A673 (cell line): ENCODE measurements around the gene SEMA4G. TPM values are rescaled to one million over a fixed set of nuclear protein-coding genes. Genes with fewer than 3 reads are reported as not detected.

Experiments
- BruUV-seq: library from RNA; stranded (reverse); fragments of 400-500 nt; replicated peaks from 2 replicates; lab custom pipeline; 2021; lab: Mats Ljungman, UMichigan
- CTCF ChIA-PET: fragments of 300-600 bp; sonication (Branson Sonifier 250); formaldehyde crosslinking; loops from one replicate; lab custom pipeline; 2022; ENCODE audit warnings: antibody characterized with exemption; lab: Charles Lee
- POLR2A ChIA-PET: fragments of 300-600 bp; sonication (Branson Sonifier 250); formaldehyde crosslinking; loops from one replicate; lab custom pipeline; 2022; ENCODE audit warnings: antibody characterized with exemption; ENCODE audit not compliant: low non-redundant PET; lab: Charles Lee
- DNase-seq: peaks from one replicate; pipeline ENCODE4 v3.0.0-alpha.2; 2015; ENCODE audit warnings: low spot score
- H3K27ac ChIP-seq: fragments of 200-600 bp; sonication (generic); 2 replicates; pipeline ENCODE4 v1.5.1; 2016; ENCODE audit warnings: mixed run types, low read depth, mild to moderate bottlenecking, mixed read lengths, antibody characterized with exemption, low read length; ENCODE audit not compliant: poor library complexity, severe bottlenecking
- H3K27me3 ChIP-seq: fragments of 200-600 bp; sonication (generic); replicated peaks from 2 replicates; pipeline ENCODE4 v1.6.1; 2017; ENCODE audit warnings: mixed run types, low read depth, mild to moderate bottlenecking, mixed read lengths, antibody characterized with exemption, low read length; ENCODE audit not compliant: insufficient read depth, poor library complexity
- H3K36me3 ChIP-seq: fragments of 200-600 bp; sonication (generic); 2 replicates; pipeline ENCODE4 v1.6.1; 2016; ENCODE audit warnings: mixed run types, mild to moderate bottlenecking, mixed read lengths, antibody characterized with exemption, low read length; ENCODE audit not compliant: insufficient read depth, poor library complexity, severe bottlenecking
- H3K4me1 ChIP-seq: fragments of 200-600 bp; sonication (generic); 2 replicates; pipeline ENCODE4 v1.6.1; 2017; ENCODE audit warnings: mixed run types, mild to moderate bottlenecking, mixed read lengths, antibody characterized with exemption, low read length; ENCODE audit not compliant: insufficient read depth, poor library complexity, severe bottlenecking
- H3K4me3 ChIP-seq: fragments of 200-600 bp; sonication (generic); 2 replicates; pipeline ENCODE4 v1.5.1; 2016; ENCODE audit warnings: low read depth, mixed run types, mild to moderate bottlenecking, mixed read lengths, low read length; ENCODE audit not compliant: poor library complexity, severe bottlenecking
- H3K9me3 ChIP-seq: fragments of 200-600 bp; sonication (generic); 2 replicates; pipeline ENCODE4 v1.6.1; 2016; ENCODE audit warnings: mixed run types, low read depth, mild to moderate bottlenecking, mixed read lengths, antibody characterized with exemption, low read length; ENCODE audit not compliant: poor library complexity, severe bottlenecking
- EZH2 ChIP-seq: fragments of 200-600 bp; sonication (generic); IDR thresholded peaks from 2 replicates; pipeline ENCODE4 v1.6.1; 2017; ENCODE audit warnings: borderline replicate concordance, low read depth, mild to moderate bottlenecking, mixed read lengths, antibody characterized with exemption, low read length; ENCODE audit not compliant: poor library complexity, severe bottlenecking
- intact Hi-C: fragments of 100-400 bp; cut with micrococcal nuclease; formaldehyde crosslinking; loops from one replicate; pipeline ENCODE4 v1.10.0; 2022; ENCODE audit not compliant: unreplicated experiment
- total RNA-seq: library from RNA; stranded (reverse); gene quantifications from 2 replicates; pipeline ENCODE4 v1.2.3, GENCODE V29; 2021
- TF ChIP-seq, protein P1 (sequence below): fragments of 300-800, 200-600 bp; sonication (generic); conservative IDR thresholded peaks from 2 replicates; pipeline ENCODE4 v1.5.1; 2017; ENCODE audit warnings: low read depth, mild to moderate bottlenecking, antibody characterized with exemption, low read length, moderate library complexity, mixed read lengths

SEMA4G gene
- total RNA-seq, 1 experiment from 2014 or later: 6.1 TPM

- Histone ChIP-seq H3K9me3 (no peaks in the 10 kb centered on the region), H3K36me3 (peaks cover 5% of the 10 kb centered on the region), H3K27me3 (no peaks in the 10 kb centered on the region), H3K27ac (no peak overlapping the region), H3K4me3 (no peak overlapping the region), H3K4me1 (no peaks in the 10 kb centered on the region)
- no TSS peak for BruUV-seq
- DNase-seq: no peak
- ChIA-PET CTCF (no interaction called here), POLR2A (interaction anchor here (0.6 kb wide), 1 partner anchor 220 kb away, joined by 6 read pairs; no protein-coding TSS in a partner anchor)
- intact Hi-C loops: no loop called here
- no peak for TF ChIP-seq EZH2
- TF ChIP-seq, protein P1, sequence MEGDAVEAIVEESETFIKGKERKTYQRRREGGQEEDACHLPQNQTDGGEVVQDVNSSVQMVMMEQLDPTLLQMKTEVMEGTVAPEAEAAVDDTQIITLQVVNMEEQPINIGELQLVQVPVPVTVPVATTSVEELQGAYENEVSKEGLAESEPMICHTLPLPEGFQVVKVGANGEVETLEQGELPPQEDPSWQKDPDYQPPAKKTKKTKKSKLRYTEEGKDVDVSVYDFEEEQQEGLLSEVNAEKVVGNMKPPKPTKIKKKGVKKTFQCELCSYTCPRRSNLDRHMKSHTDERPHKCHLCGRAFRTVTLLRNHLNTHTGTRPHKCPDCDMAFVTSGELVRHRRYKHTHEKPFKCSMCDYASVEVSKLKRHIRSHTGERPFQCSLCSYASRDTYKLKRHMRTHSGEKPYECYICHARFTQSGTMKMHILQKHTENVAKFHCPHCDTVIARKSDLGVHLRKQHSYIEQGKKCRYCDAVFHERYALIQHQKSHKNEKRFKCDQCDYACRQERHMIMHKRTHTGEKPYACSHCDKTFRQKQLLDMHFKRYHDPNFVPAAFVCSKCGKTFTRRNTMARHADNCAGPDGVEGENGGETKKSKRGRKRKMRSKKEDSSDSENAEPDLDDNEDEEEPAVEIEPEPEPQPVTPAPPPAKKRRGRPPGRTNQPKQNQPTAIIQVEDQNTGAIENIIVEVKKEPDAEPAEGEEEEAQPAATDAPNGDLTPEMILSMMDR: no peak
These were observed 7.6 kb downstream of the SEMA4G start for GRCh38 chr10:100976906-100977305.

DNA sequence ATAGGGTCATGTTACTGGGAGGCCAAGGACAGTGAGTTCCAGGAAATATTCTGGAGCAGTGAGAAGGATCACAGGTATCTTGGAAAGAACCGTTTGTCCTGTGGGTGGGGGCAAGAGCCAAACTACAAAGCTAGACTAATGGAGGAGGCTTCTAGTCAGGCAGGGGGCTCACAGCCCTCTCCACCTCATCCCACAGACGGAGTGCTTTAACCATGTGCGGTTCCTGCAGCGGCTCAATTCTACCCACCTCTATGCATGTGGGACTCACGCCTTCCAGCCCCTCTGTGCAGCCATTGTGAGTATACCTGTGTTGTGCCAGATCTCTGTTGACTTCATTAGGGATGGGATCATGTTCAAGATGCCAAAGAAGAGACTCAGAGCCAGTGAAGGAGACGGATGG, 8.1 kb downstream of the SEMA4G start:
- no TSS peak for BruUV-seq
- Histone ChIP-seq H3K9me3 (no peaks in the 10 kb centered on the region), H3K27me3 (no peaks in the 10 kb centered on the region), H3K36me3 (peaks cover 5% of the 10 kb centered on the region), H3K4me1 (no peaks in the 10 kb centered on the region), H3K4me3 (no peak overlapping the region), H3K27ac (no peak overlapping the region)
- CTCF ChIA-PET: no interaction called here
- intact Hi-C loops: no loop called here
- DNase-seq: no peak
- POLR2A ChIA-PET: no interaction called here
- TF ChIP-seq EZH2: no peak
- TF ChIP-seq, protein P1: no peak

DNA sequence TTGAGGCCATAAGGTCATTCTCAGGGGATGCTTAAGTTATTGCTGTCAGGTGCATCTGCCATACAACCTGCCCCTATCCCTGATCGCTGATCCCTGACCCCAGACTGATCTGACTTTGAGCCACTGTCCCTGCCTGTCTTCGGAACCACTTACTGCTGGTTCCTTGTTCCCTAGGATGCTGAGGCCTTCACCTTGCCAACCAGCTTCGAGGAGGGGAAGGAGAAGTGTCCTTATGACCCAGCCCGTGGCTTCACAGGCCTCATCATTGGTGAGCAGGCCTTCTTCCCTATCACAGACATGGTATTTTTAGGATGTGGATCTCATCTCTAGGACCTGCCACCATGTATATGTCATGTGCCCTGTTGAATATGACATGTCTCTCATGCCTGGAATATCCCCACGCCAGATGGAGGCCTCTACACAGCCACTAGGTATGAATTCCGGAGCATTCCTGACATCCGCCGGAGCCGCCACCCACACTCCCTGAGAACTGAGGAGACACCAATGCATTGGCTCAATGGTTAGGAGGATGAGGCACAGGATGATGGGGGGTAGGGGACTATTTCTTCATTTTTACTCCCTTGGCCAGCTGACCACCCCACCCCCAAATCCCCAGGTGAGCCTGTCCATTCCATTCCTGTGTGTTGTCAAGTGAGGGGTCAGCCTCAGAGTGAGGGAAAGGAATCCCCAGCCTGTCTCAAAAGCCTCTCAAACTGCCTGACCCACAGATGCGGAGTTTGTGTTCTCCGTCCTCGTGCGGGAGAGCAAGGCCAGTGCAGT, 9.0 kb downstream of the SEMA4G start:
- Histone ChIP-seq H3K27ac (no peak overlapping the region), H3K27me3 (no peaks in the 10 kb centered on the region), H3K4me3 (no peak overlapping the region), H3K9me3 (no peaks in the 10 kb centered on the region), H3K36me3 (peaks cover 5% of the 10 kb centered on the region), H3K4me1 (no peaks in the 10 kb centered on the region)
- intact Hi-C loops: no loop called here
- no TSS peak for BruUV-seq
- TF ChIP-seq EZH2: no peak
- TF ChIP-seq, protein P1: no peak
- no peak for DNase-seq
- POLR2A ChIA-PET: no interaction called here
- CTCF ChIA-PET: no interaction called here
